Smooth muscle cell (in vitro differentiated cells): Measurements from ENCODE around the gene NR1H2. TPM values are rescaled to one million over a fixed set of nuclear protein-coding genes. Genes with fewer than 3 reads are reported as not detected.

Experiments used
- DNase-seq: peaks from one replicate; lab custom pipeline; 2025; ENCODE audit not compliant: unreplicated experiment; lab: John Stamatoyannopoulos, UW
- H2AFZ ChIP-seq: fragments of 200-600 bp; sonication (generic); 2 replicates; pipeline ENCODE4 v1.6.0; 2016; ENCODE audit warnings: antibody characterized with exemption, low read depth, mild to moderate bottlenecking
- H3F3A ChIP-seq: fragments of 200-600 bp; sonication (generic); 2 replicates; pipeline ENCODE4 v1.6.0; 2017; ENCODE audit warnings: antibody characterized with exemption, low read depth
- H3K27ac ChIP-seq: fragments of 200-600 bp; sonication (generic); 2 replicates; pipeline ENCODE4 v1.5.1; 2016; ENCODE audit warnings: low read depth, mild to moderate bottlenecking
- H3K27me3 ChIP-seq: fragments of 200-600 bp; sonication (generic); 2 replicates; pipeline ENCODE4 v1.6.1; 2016; ENCODE audit warnings: low read depth, mild to moderate bottlenecking
- H3K36me3 ChIP-seq: fragments of 200-600 bp; sonication (generic); 2 replicates; pipeline ENCODE4 v1.5.1; 2016; ENCODE audit warnings: low read depth
- H3K4me1 ChIP-seq: fragments of 200-600 bp; sonication (generic); 2 replicates; pipeline ENCODE4 v1.5.1; 2016; ENCODE audit warnings: low read depth
- H3K4me2 ChIP-seq: fragments of 200-600 bp; sonication (generic); 2 replicates; pipeline ENCODE4 v1.6.0; 2016; ENCODE audit warnings: mild to moderate bottlenecking
- H3K4me3 ChIP-seq: fragments of 200-600 bp; sonication (generic); 2 replicates; pipeline ENCODE4 v1.5.1; 2016; ENCODE audit warnings: mild to moderate bottlenecking
- H3K79me2 ChIP-seq: fragments of 200-600 bp; sonication (generic); 2 replicates; pipeline ENCODE4 v1.6.0; 2016; ENCODE audit warnings: low read depth, mild to moderate bottlenecking
- H3K9ac ChIP-seq: fragments of 200-600 bp; sonication (generic); 2 replicates; pipeline ENCODE4 v1.6.0; 2016; ENCODE audit warnings: low read depth
- H3K9me3 ChIP-seq: fragments of 200-600 bp; sonication (generic); replicated peaks from 2 replicates; pipeline ENCODE4 v1.5.1; 2016; ENCODE audit warnings: low read depth
- H4K20me1 ChIP-seq: fragments of 200-600 bp; sonication (generic); 2 replicates; pipeline ENCODE4 v1.6.0; 2016; ENCODE audit warnings: low read depth
- CTCF ChIP-seq: fragments of 200-600 bp; sonication (generic); IDR thresholded peaks from 2 replicates; pipeline ENCODE4 v1.5.1; 2017; ENCODE audit warnings: borderline replicate concordance, mild to moderate bottlenecking, antibody characterized with exemption; ENCODE audit not compliant: insufficient read depth, poor library complexity, severe bottlenecking
- WGBS: methylation state at CpG from one replicate; pipeline ENCODE4 v1.1.7; 2016; ENCODE audit warnings: low lambda C conversion rate; 5-methylcytosine and 5-hydroxymethylcytosine counted together
- polyA plus RNA-seq: library from polyadenylated mRNA; unstranded; fragments of >200 nt; fragmentation: Nextera tagmentation; extraction: Ambion mirVana; gene quantifications from 2 replicates; pipeline ENCODE4 v1.2.1, GENCODE V29; 2016
- total RNA-seq: library from RNA; depleted of rRNA; stranded (reverse); fragments of >200 nt; gene quantifications from 2 replicates; pipeline ENCODE4 v1.2.3, GENCODE V29; 2014

Gene NR1H2
- total and polyA plus RNA-seq, 2 experiments from 2014 or later, result 39.5 to 69.7 TPM

GRCh38 chr19:50330365-50331078 lies 45.7 kb upstream of the NR1H2 start:
- H3K27me3 ChIP-seq, result peaks cover 19% of the 10 kb centered on the region
- WGBS, result 7% methylated on average over 23 of the region's 48 CpGs

GRCh38 chr19:50331221-50331993 lies 44.9 kb upstream of the NR1H2 start:
- WGBS, result 21% methylated on average over 6 of the region's 10 CpGs
- Histone ChIP-seq H3K4me3 (peak overlapping the region; percentile 51), H2AFZ (no peak overlapping the region)

More at GRCh38 chr19:50330365-50331078, 45.7 kb upstream of the NR1H2 start:
- Histone ChIP-seq H3K9me3 (no peaks in the 10 kb centered on the region), H3K36me3 (no peaks in the 10 kb centered on the region), H4K20me1 (peaks cover 24% of the 10 kb centered on the region), H3K79me2 (no peaks in the 10 kb centered on the region), H3K4me3 (peak overlapping the region; percentile 51), H3K4me2 (peak overlapping the region; percentile 90), H2AFZ (peak overlapping the region; percentile 86), H3K4me1 (peaks cover 18% of the 10 kb centered on the region), H3F3A (peaks cover 14% of the 10 kb centered on the region), H3K9ac (no peak overlapping the region), H3K27ac (no peak overlapping the region)
- peak; percentile 14 for DNase-seq
- TF ChIP-seq CTCF, result no peak

GRCh38 chr19:50331994-50332243 lies 44.3 kb upstream of the NR1H2 start:
- Histone ChIP-seq H3K79me2 (no peaks in the 10 kb centered on the region), H3K4me2 (peak overlapping the region; percentile 90)

More at GRCh38 chr19:50331221-50331993, 44.9 kb upstream of the NR1H2 start:
- peaks cover 14% of the 10 kb centered on the region for H3F3A ChIP-seq
- H3K4me2 ChIP-seq, result peak overlapping the region; percentile 90
- H3K79me2 ChIP-seq, result no peaks in the 10 kb centered on the region
- H3K9me3 ChIP-seq, result no peaks in the 10 kb centered on the region
- peaks cover 16% of the 10 kb centered on the region for H3K27me3 ChIP-seq
- H4K20me1 ChIP-seq, result peaks cover 16% of the 10 kb centered on the region
- DNase-seq, result no peak
- no peaks in the 10 kb centered on the region for H3K36me3 ChIP-seq
- H3K9ac ChIP-seq, result no peak overlapping the region
- TF ChIP-seq CTCF, result no peak
- H3K27ac ChIP-seq, result no peak overlapping the region
- H3K4me1 ChIP-seq, result peaks cover 16% of the 10 kb centered on the region

More at GRCh38 chr19:50331994-50332243, 44.3 kb upstream of the NR1H2 start:
- DNase-seq, result no peak
- peaks cover 11% of the 10 kb centered on the region for H4K20me1 ChIP-seq
- H3K27me3 ChIP-seq, result peaks cover 11% of the 10 kb centered on the region
- no peak overlapping the region for H2AFZ ChIP-seq
- peaks cover 13% of the 10 kb centered on the region for H3K4me1 ChIP-seq
- H3K27ac ChIP-seq, result no peak overlapping the region
- 29% methylated on average over 2 of the region's 2 CpGs for WGBS
- no peak for TF ChIP-seq CTCF
- peaks cover 14% of the 10 kb centered on the region for H3F3A ChIP-seq
- no peaks in the 10 kb centered on the region for H3K9me3 ChIP-seq
- peak overlapping the region; percentile 51 for H3K4me3 ChIP-seq
- no peaks in the 10 kb centered on the region for H3K36me3 ChIP-seq
- no peak overlapping the region for H3K9ac ChIP-seq
